SK-N-SH (cell line): ENCODE measurements around the gene DSG2. TPM values are rescaled to one million over a fixed set of nuclear protein-coding genes. Genes with fewer than 3 reads are reported as not detected.

Experiments
- CTCF ChIA-PET: fragments of 300-600, 350-600 bp; formaldehyde crosslinking; extraction: SDS; loops from one replicate; lab custom pipeline; 2021; lab: Yijun Ruan, JAX
- POLR2A ChIA-PET: fragments of 350-600 bp; sonication (Branson Sonifier 250); formaldehyde crosslinking; extraction: SDS; loops from one replicate; lab custom pipeline; 2020; ENCODE audit warnings: antibody characterized with exemption, inconsistent platforms; lab: Yijun Ruan, JAX
- DNase-seq: peaks from one replicate; pipeline ENCODE4 v3.0.0; 2012
- H2AFZ ChIP-seq: fragments of 200-600 bp; sonication (generic); 2 replicates; pipeline ENCODE4 v1.8.1; 2016; ENCODE audit warnings: antibody characterized with exemption, mild to moderate bottlenecking, low read depth
- H3F3A ChIP-seq: fragments of 200-600 bp; sonication (generic); replicated peaks from 2 replicates; pipeline ENCODE3; 2016; ENCODE audit warnings: antibody characterized with exemption, mild to moderate bottlenecking; ENCODE audit not compliant: insufficient read depth
- H3K27ac ChIP-seq, 2 experiments: fragments of 200-500 bp in 1 of 2; fragments of 200-600 bp in 1 of 2; sonication (Bioruptor generic) in 1 of 2; sonication (generic), shearing (Covaris generic) in 1 of 2; 2 replicates each; pipeline versions ENCODE4 v1.5.1 to v1.6.1; 2014 to 2016; ENCODE audit warnings: low read depth in 2 of 2, inconsistent platforms in 1 of 2, low read length in 1 of 2, mild to moderate bottlenecking in 1 of 2, mixed read lengths in 1 of 2
- H3K27me3 ChIP-seq: fragments of 200-600 bp; sonication (generic), shearing (Covaris generic); 2 replicates; pipeline ENCODE4 v1.6.1; 2016; ENCODE audit warnings: mixed run types; ENCODE audit not compliant: insufficient read depth
- H3K36me3 ChIP-seq, 2 experiments: fragments of 200-500 bp in 1 of 2; fragments of 200-600 bp in 1 of 2; sonication (Bioruptor generic) in 1 of 2; sonication (generic) in 1 of 2; replicated peaks in 1 of 2; 2 replicates each; pipeline versions ENCODE3 to v1.5.1; 2014 to 2016; ENCODE audit warnings: low read length in 1 of 2, mild to moderate bottlenecking in 1 of 2; ENCODE audit not compliant: insufficient read depth in 2 of 2, control insufficient read depth in 1 of 2
- H3K4me1 ChIP-seq, 2 experiments: fragments of 200-500 bp in 1 of 2; fragments of 200-600 bp in 1 of 2; sonication (Bioruptor generic) in 1 of 2; sonication (generic), shearing (Covaris generic) in 1 of 2; 2 replicates each; pipeline versions ENCODE4 v1.5.1 to v1.6.1; 2014 to 2016; ENCODE audit warnings: low read depth in 1 of 2, low read length in 1 of 2, mixed run types in 1 of 2; ENCODE audit not compliant: insufficient read depth in 2 of 2, control insufficient read depth in 1 of 2
- H3K4me2 ChIP-seq: fragments of 200-600 bp; sonication (generic), shearing (Covaris generic); 2 replicates; pipeline ENCODE4 v1.6.1; 2017; ENCODE audit warnings: mixed run types
- H3K4me3 ChIP-seq, 2 experiments: fragments of 200-500 bp in 1 of 2; fragments of 200-600 bp in 1 of 2; sonication (Bioruptor generic) in 1 of 2; sonication (generic), shearing (Covaris generic) in 1 of 2; 2 replicates each; pipeline versions ENCODE4 v1.5.1 to v1.8.1; 2014 to 2016; ENCODE audit warnings: low read depth in 2 of 2, inconsistent platforms in 1 of 2, low read length in 1 of 2, mild to moderate bottlenecking in 1 of 2, mixed read lengths in 1 of 2, moderate library complexity in 1 of 2
- H3K79me2 ChIP-seq: fragments of 200-600 bp; sonication (generic); 2 replicates; pipeline ENCODE4 v1.8.1; 2017; ENCODE audit warnings: mild to moderate bottlenecking; ENCODE audit not compliant: insufficient read depth
- H3K9ac ChIP-seq: fragments of 200-600 bp; sonication (generic); 2 replicates; pipeline ENCODE4 v1.6.1; 2017; ENCODE audit warnings: mixed run types
- H3K9me2 ChIP-seq: fragments of 200-600 bp; sonication (generic); 2 replicates; pipeline ENCODE4 v1.6.1; 2017; ENCODE audit warnings: mixed run types
- H3K9me3 ChIP-seq: fragments of 200-600 bp; sonication (generic); 2 replicates; pipeline ENCODE4 v1.6.1; 2017; ENCODE audit warnings: mixed run types, mild to moderate bottlenecking, moderate library complexity
- H4K20me1 ChIP-seq: fragments of 200-600 bp; sonication (generic); 2 replicates; pipeline ENCODE4 v1.6.1; 2017; ENCODE audit warnings: mild to moderate bottlenecking, mixed run types; ENCODE audit not compliant: insufficient read depth
- EZH2phosphoT487 ChIP-seq: fragments of 200-600 bp; sonication (generic); IDR thresholded peaks from 2 replicates; pipeline ENCODE4 v1.6.1; 2017; ENCODE audit warnings: low read depth, mixed run types, mild to moderate bottlenecking, antibody characterized with exemption, moderate library complexity, borderline replicate concordance
- FOSL2 ChIP-seq: IDR thresholded peaks from 2 replicates; pipeline ENCODE4 v1.4.0; 2012; ENCODE audit warnings: low read depth, mild to moderate bottlenecking, moderate library complexity, borderline replicate concordance
- GABPA ChIP-seq: IDR thresholded peaks from 2 replicates; pipeline ENCODE4 v1.4.0; 2012; ENCODE audit warnings: low read depth, mild to moderate bottlenecking
- JUND ChIP-seq: IDR thresholded peaks from 2 replicates; pipeline ENCODE4 v1.4.0; 2012
- MEF2A ChIP-seq: IDR thresholded peaks from 2 replicates; pipeline ENCODE4 v1.4.0; 2012; ENCODE audit warnings: low read depth, borderline replicate concordance
- MXI1 ChIP-seq: IDR thresholded peaks from 2 replicates; pipeline ENCODE4 v1.6.1; 2012; ENCODE audit warnings: mild to moderate bottlenecking, low read depth, low read length, improper control_type of control experiment
- NFIC ChIP-seq: IDR thresholded peaks from 2 replicates; pipeline ENCODE4 v1.4.0; 2012; ENCODE audit warnings: borderline replicate concordance
- PBX3 ChIP-seq: IDR thresholded peaks from 2 replicates; pipeline ENCODE4; 2012
- POLR2AphosphoS5 ChIP-seq: IDR thresholded peaks from 2 replicates; pipeline ENCODE4 v1.6.1; 2012; ENCODE audit warnings: low read depth, low read length
- RCOR1 ChIP-seq: fragments of 150-350 bp; IDR thresholded peaks from 2 replicates; pipeline ENCODE4 v1.6.1; 2017; ENCODE audit warnings: antibody characterized with exemption, low read length
- REST ChIP-seq: IDR thresholded peaks from 2 replicates; pipeline ENCODE4 v1.6.1; 2012; ENCODE audit warnings: mild to moderate bottlenecking, low read depth, low read length, moderate library complexity
- SIN3A ChIP-seq: IDR thresholded peaks from 2 replicates; pipeline ENCODE4 v1.6.1; 2012; ENCODE audit warnings: low read depth, mild to moderate bottlenecking, low read length, moderate library complexity, borderline replicate concordance
- TCF12 ChIP-seq: IDR thresholded peaks from 2 replicates; pipeline ENCODE4 v1.4.0; 2012
- TEAD4 ChIP-seq: IDR thresholded peaks from 2 replicates; pipeline ENCODE4 v1.4.0; 2012; ENCODE audit warnings: mild to moderate bottlenecking, borderline replicate concordance; ENCODE audit not compliant: insufficient read depth
- USF1 ChIP-seq: IDR thresholded peaks from 2 replicates; pipeline ENCODE4 v1.4.0; 2012; ENCODE audit warnings: low read depth, borderline replicate concordance
- YY1 ChIP-seq: IDR thresholded peaks from 2 replicates; pipeline ENCODE4 v1.4.0; 2012; ENCODE audit warnings: low read depth, mild to moderate bottlenecking
- ZBTB33 ChIP-seq: IDR thresholded peaks from 2 replicates; pipeline ENCODE4 v1.4.0; 2012; ENCODE audit warnings: low read depth, borderline replicate concordance
- WGBS: methylation state at CpG from one replicate; pipeline ENCODE4 v1.1.6; 2017; ENCODE audit warnings: low lambda C conversion rate; 5-methylcytosine and 5-hydroxymethylcytosine counted together
- polyA plus RNA-seq, 3 experiments: library from polyadenylated mRNA; depleted of rRNA; stranded (reverse); fragments of >200 nt; gene quantifications; 2 replicates each; pipeline ENCODE4 v1.2.3, GENCODE V29; 2012

DSG2 gene
- polyA plus RNA-seq, 1 of the 3 experiments (the other 2 are of a cell fraction): not detected

- H3K9me2 ChIP-seq: no peaks in the 10 kb centered on the region
- no peaks in the 10 kb centered on the region for H3F3A ChIP-seq
- WGBS: 3% methylated on average over 4 of the region's 4 CpGs
- H3K4me3 ChIP-seq: no peak overlapping the region; a peak in 1 of 4 replicates
- H3K4me1 ChIP-seq: peaks cover 0 to 7% of the 10 kb centered on the region in 2 experiments; a peak in 1 of 4 replicates
- no peaks in the 10 kb centered on the region for H3K79me2 ChIP-seq
- H3K27ac ChIP-seq: no peak overlapping the region
- H3K9me3 ChIP-seq: no peaks in the 10 kb centered on the region
- H3K4me2 ChIP-seq: no peak overlapping the region; the same call in 1 of the 2 replicates
- ChIA-PET POLR2A (no interaction called here), CTCF (interaction anchor here (1.2 kb wide), 1 partner anchor 11 kb away, joined by 3 read pairs; no protein-coding TSS in a partner anchor)
- TF ChIP-seq SIN3A (no peak), MEF2A (no peak), ZBTB33 (no peak), YY1 (no peak), NFIC (no peak), TCF12 (no peak), TEAD4 (no peak), FOSL2 (peak; percentile 16; the same call in 1 of the 2 replicates), POLR2AphosphoS5 (no peak), USF1 (no peak), REST (no peak), MXI1 (no peak), JUND (peak; percentile 34; the same call in 1 of the 2 replicates), GABPA (no peak), RCOR1 (no peak), EZH2phosphoT487 (no peak), PBX3 (no peak)
- H3K9ac ChIP-seq: no peak overlapping the region
- no peaks in the 10 kb centered on the region for H3K36me3 ChIP-seq
- peaks cover 27% of the 10 kb centered on the region; the same call in 1 of the 2 replicates for H3K27me3 ChIP-seq
- no peak overlapping the region; the same call in 1 of the 2 replicates for H2AFZ ChIP-seq
- no peaks in the 10 kb centered on the region for H4K20me1 ChIP-seq
- no peak for DNase-seq
These were observed 15.4 kb downstream of the DSG2 start for GRCh38 chr18:31513189-31513935.
